PC-9 (cell line): ENCODE data around the gene KLHDC1. TPM values are rescaled to one million over a fixed set of nuclear protein-coding genes. Genes with fewer than 3 reads are reported as not detected.
"Not testable (repeated sequence)": the region's sequence is repeated elsewhere in the genome, so short reads cannot be mapped to it uniquely, and the experiment has no call there.

Experiments
- BruUV-seq: library from RNA; stranded (reverse); fragments of 400-500 nt; replicated peaks from 2 replicates; lab custom pipeline; 2021; lab: Mats Ljungman, UMichigan
- CTCF ChIA-PET: fragments of 300-600 bp; sonication (Branson Sonifier 250); formaldehyde crosslinking; loops from one replicate; lab custom pipeline; 2022; ENCODE audit warnings: antibody characterized with exemption; lab: Charles Lee
- POLR2A ChIA-PET: fragments of 300-600 bp; sonication (Branson Sonifier 250); formaldehyde crosslinking; loops from one replicate; lab custom pipeline; 2022; ENCODE audit warnings: antibody characterized with exemption; ENCODE audit not compliant: unreplicated experiment; lab: Charles Lee
- DNase-seq, 2 experiments: peaks; one replicate each; pipeline versions ENCODE4 v3.0.0 to v3.0.0-alpha.2; 2015 to 2022; ENCODE audit warnings: mixed read lengths in 1 of 2
- H2AFZ ChIP-seq: fragments of 200-600 bp; sonication (generic); 2 replicates; pipeline ENCODE4 v1.8.1; 2017; ENCODE audit warnings: antibody characterized with exemption
- H3F3A ChIP-seq: fragments of 200-600 bp; sonication (generic); 2 replicates; pipeline ENCODE4 v1.8.1; 2017; ENCODE audit warnings: antibody characterized with exemption, mild to moderate bottlenecking, low read depth; ENCODE audit not compliant: insufficient read depth
- H3K27ac ChIP-seq: fragments of 200-600 bp; sonication (generic); 2 replicates; pipeline ENCODE4 v1.6.1; 2016; ENCODE audit warnings: mixed run types
- H3K27me3 ChIP-seq: fragments of 200-600 bp; sonication (generic); 2 replicates; pipeline ENCODE4 v1.6.1; 2016; ENCODE audit warnings: low read depth, mixed run types; ENCODE audit not compliant: insufficient read depth
- H3K36me3 ChIP-seq: fragments of 200-600 bp; sonication (generic); 2 replicates; pipeline ENCODE4 v1.6.1; 2016; ENCODE audit warnings: low read depth, mixed run types
- H3K4me1 ChIP-seq: fragments of 200-600 bp; sonication (generic); replicated peaks from 2 replicates; pipeline ENCODE4 v1.6.1; 2016; ENCODE audit warnings: mixed run types; ENCODE audit not compliant: insufficient read depth
- H3K4me2 ChIP-seq: fragments of 200-600 bp; sonication (generic); 2 replicates; pipeline ENCODE4 v1.6.1; 2017; ENCODE audit warnings: mixed run types
- H3K4me3 ChIP-seq: fragments of 200-600 bp; sonication (generic); 2 replicates; pipeline ENCODE4 v1.6.1; 2016; ENCODE audit warnings: mixed run types
- H3K79me2 ChIP-seq: fragments of 200-600 bp; sonication (generic); 2 replicates; pipeline ENCODE4 v1.6.1; 2017; ENCODE audit warnings: low read depth, mixed run types
- H3K9me2 ChIP-seq: fragments of 200-600 bp; sonication (generic); 2 replicates; pipeline ENCODE4 v1.8.1; 2017; ENCODE audit warnings: mild to moderate bottlenecking; ENCODE audit not compliant: insufficient read depth
- H3K9me3 ChIP-seq: fragments of 200-600 bp; sonication (generic); 2 replicates; pipeline ENCODE4 v1.8.1; 2016; ENCODE audit warnings: low read depth; ENCODE audit not compliant: insufficient read depth
- H4K20me1 ChIP-seq: fragments of 200-600 bp; sonication (generic); 2 replicates; pipeline ENCODE4 v1.8.1; 2017; ENCODE audit not compliant: insufficient read depth
- EZH2 ChIP-seq: fragments of 200-600 bp; sonication (generic); IDR thresholded peaks from 2 replicates; pipeline ENCODE4 v1.8.0; 2017; ENCODE audit warnings: antibody characterized with exemption, low read depth
- intact Hi-C: fragments of 100-400 bp; cut with micrococcal nuclease; formaldehyde crosslinking; loops from one replicate; pipeline ENCODE4 v1.10.0; 2022; ENCODE audit not compliant: unreplicated experiment
- total RNA-seq: library from RNA; stranded (reverse); gene quantifications from 2 replicates; pipeline ENCODE4 v1.2.3, GENCODE V29; 2021
- TF ChIP-seq, protein P1 (sequence below): fragments of 200-600 bp; sonication (generic); conservative IDR thresholded peaks from 2 replicates; pipeline ENCODE4 v1.6.1; 2017; ENCODE audit warnings: mixed run types, antibody characterized with exemption, mild to moderate bottlenecking, moderate library complexity

Gene KLHDC1
- total RNA-seq, 1 experiment from 2014 or later = 1.2 TPM

DNA sequence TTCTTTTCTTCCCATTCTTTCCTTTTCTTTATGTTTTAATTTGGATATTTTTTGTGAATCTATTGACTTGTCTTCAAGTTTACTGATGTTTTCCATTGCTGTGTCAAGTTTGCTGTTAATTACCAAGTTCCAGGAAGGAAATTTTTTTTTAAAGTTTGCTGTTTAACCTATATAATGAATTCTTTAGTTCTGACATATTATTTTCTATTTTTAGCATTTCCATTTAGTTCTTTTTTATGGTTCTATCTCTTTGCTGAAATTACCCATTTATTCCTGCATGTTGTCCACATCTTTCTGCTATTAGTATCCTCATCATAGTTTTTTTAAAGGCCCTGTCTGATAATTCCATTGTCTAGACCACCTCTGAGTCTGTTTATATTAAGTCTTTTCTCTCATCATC, 27.8 kb downstream of the KLHDC1 start:
- POLR2A ChIA-PET = no interaction called here
- intact Hi-C loops = no loop called here

DNA sequence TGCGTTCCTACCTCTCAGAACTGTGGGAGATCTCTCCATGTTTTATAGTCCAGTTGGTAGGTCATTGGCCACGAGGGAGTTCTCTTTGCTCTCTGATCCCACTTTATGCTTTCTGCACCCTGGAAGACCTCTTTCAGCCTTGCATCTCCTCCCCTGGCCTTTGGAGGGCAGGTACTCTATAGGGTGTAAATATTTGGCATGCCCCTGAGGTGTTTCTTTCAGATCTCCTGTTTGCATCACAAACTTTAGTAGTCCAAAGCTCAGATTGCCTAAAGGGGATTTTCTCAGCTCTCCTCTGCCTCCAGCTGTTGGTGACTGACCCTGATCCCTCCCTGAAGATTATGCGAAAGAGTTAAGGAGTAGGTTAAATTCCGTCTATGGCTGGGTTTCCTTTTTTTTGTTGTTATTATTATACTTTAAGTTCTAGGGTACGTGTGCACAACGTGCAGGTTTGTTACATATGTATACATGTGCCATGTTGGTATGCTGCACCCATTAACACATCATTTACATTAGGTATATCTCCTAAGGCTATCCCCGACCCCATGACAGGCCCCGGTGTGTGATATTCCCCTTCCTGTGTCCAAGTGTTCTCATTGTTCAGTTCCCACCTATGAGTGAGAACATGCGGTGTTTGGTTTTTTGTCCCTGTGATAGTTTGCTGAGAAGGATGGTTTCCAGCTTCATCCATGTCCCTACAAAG, 29.0 kb downstream of the KLHDC1 start:
- H3F3A ChIP-seq, CTCF ChIA-PET, H4K20me1 ChIP-seq, H3K9me3 ChIP-seq, H3K4me1 ChIP-seq, H3K79me2 ChIP-seq, BruUV-seq, intact Hi-C loops, POLR2A ChIA-PET, H3K9me2 ChIP-seq, H3K4me2 ChIP-seq, H3K27ac ChIP-seq, H3K4me3 ChIP-seq, H3K36me3 ChIP-seq, H2AFZ ChIP-seq, H3K27me3 ChIP-seq, DNase-seq: not testable (repeated sequence)

More for the DNA sequence above, 27.8 kb downstream of the KLHDC1 start:
- Histone ChIP-seq H3F3A (no peaks in the 10 kb centered on the region), H3K9me2 (no peaks in the 10 kb centered on the region), H3K36me3 (no peaks in the 10 kb centered on the region), H3K27me3 (no peaks in the 10 kb centered on the region), H3K27ac (no peak overlapping the region), H3K79me2 (no peaks in the 10 kb centered on the region), H3K4me1 (no peaks in the 10 kb centered on the region), H3K9me3 (no peaks in the 10 kb centered on the region; the same call in 1 of the 2 replicates), H3K4me3 (no peak overlapping the region), H3K4me2 (no peak overlapping the region), H4K20me1 (no peaks in the 10 kb centered on the region), H2AFZ (no peak overlapping the region)
- no peak for DNase-seq
- no TSS peak for BruUV-seq
- TF ChIP-seq EZH2 = no peak
- CTCF ChIA-PET = no interaction called here

DNA sequence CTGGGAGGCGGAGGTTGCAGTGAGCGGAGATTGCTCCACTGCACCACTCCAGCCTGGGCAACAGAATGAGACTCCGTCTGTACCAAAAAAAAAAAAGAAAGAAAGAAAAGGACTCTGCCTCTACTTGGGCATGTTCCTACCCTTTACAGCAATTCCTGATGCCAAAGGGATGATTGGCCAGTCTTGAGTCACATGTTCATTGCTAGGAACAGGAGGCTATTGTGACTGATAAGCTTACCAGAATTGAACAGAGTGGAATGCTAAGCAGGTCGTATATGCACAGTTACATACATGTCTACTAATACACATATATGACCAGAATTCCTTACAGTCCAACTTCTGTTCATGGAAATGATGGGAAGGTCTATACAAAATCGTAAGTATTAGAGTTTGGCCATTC, 34.3 kb downstream of the KLHDC1 start:
- Histone ChIP-seq H3K4me3 (no peak overlapping the region), H4K20me1 (no peaks in the 10 kb centered on the region), H3K9me2 (no peaks in the 10 kb centered on the region), H3K4me1 (no peaks in the 10 kb centered on the region), H3K27ac (no peak overlapping the region), H3K36me3 (no peaks in the 10 kb centered on the region), H3K4me2 (no peak overlapping the region), H3K27me3 (no peaks in the 10 kb centered on the region), H3F3A (no peaks in the 10 kb centered on the region), H3K79me2 (no peaks in the 10 kb centered on the region), H2AFZ (no peak overlapping the region), H3K9me3 (no peaks in the 10 kb centered on the region)
- TF ChIP-seq, protein P1, sequence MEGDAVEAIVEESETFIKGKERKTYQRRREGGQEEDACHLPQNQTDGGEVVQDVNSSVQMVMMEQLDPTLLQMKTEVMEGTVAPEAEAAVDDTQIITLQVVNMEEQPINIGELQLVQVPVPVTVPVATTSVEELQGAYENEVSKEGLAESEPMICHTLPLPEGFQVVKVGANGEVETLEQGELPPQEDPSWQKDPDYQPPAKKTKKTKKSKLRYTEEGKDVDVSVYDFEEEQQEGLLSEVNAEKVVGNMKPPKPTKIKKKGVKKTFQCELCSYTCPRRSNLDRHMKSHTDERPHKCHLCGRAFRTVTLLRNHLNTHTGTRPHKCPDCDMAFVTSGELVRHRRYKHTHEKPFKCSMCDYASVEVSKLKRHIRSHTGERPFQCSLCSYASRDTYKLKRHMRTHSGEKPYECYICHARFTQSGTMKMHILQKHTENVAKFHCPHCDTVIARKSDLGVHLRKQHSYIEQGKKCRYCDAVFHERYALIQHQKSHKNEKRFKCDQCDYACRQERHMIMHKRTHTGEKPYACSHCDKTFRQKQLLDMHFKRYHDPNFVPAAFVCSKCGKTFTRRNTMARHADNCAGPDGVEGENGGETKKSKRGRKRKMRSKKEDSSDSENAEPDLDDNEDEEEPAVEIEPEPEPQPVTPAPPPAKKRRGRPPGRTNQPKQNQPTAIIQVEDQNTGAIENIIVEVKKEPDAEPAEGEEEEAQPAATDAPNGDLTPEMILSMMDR = no peak
- ChIA-PET POLR2A (no interaction called here), CTCF (no interaction called here)
- BruUV-seq = no TSS peak
- no peak for DNase-seq
- intact Hi-C loops = no loop called here

- no TSS peak for BruUV-seq
- intact Hi-C loops = no loop called here
- POLR2A ChIA-PET = interaction anchor here (0.6 kb wide), 1 partner anchor 378 kb away, joined by 6 read pairs; no protein-coding TSS in a partner anchor
Measured at GRCh38 chr14:49732896-49733295, 40.0 kb downstream of the KLHDC1 start.

More at GRCh38 chr14:49732896-49733295, 40.0 kb downstream of the KLHDC1 start:
- Histone ChIP-seq H3K4me2 (no peak overlapping the region), H3K4me1 (no peaks in the 10 kb centered on the region), H3K9me2 (no peaks in the 10 kb centered on the region), H3K79me2 (no peaks in the 10 kb centered on the region), H2AFZ (no peak overlapping the region), H3K9me3 (peaks cover 6% of the 10 kb centered on the region; the same call in 1 of the 2 replicates), H3K27ac (no peak overlapping the region), H3K36me3 (no peaks in the 10 kb centered on the region), H4K20me1 (no peaks in the 10 kb centered on the region), H3K27me3 (no peaks in the 10 kb centered on the region), H3F3A (no peaks in the 10 kb centered on the region), H3K4me3 (no peak overlapping the region)
- CTCF ChIA-PET = no interaction called here
- TF ChIP-seq, protein P1 = no peak
- TF ChIP-seq EZH2 = no peak
- no peak for DNase-seq
